ENCODE data around the gene KRT86.

The KRT86 gene

GRCh38 chr12:52274521-52275120, at the start of gene KRT86:
KRT86 (plus strand) TSS chr12:52274645; CDS start chr12:52301917, 27,272 bp downstream.
- peaks cover 50% of the 10 kb centered on the region for H3K27me3 Mint-ChIP-seq
- no peaks in the 10 kb centered on the region for H3K9me3 Mint-ChIP-seq
- no peak within 1 kb of the TSS for H3K4me3 Mint-ChIP-seq
- no peak within 1 kb of the TSS for H3K27ac Mint-ChIP-seq
- no peaks in the 10 kb centered on the region for H3K36me3 Mint-ChIP-seq (ENCODE audit: low read depth)
- H3K4me1 Mint-ChIP-seq (ENCODE audit: low read depth), result peaks cover 6% of the 10 kb centered on the region

GRCh38 chr12:52225752-52226151, 48.7 kb upstream of the KRT86 start:
- H3K27me3 Mint-ChIP-seq, result peaks cover 61% of the 10 kb centered on the region
- H3K9me3 Mint-ChIP-seq, result no peaks in the 10 kb centered on the region
- peaks cover 22% of the 10 kb centered on the region for H3K4me1 Mint-ChIP-seq (ENCODE audit: low read depth)
- H3K27ac Mint-ChIP-seq, result no peak overlapping the region
- no peak overlapping the region for H3K4me3 Mint-ChIP-seq
- H3K36me3 Mint-ChIP-seq (ENCODE audit: low read depth), result no peaks in the 10 kb centered on the region

- Mint-ChIP-seq H3K9me3 (no peaks in the 10 kb centered on the region), H3K27me3 (peaks cover 59% of the 10 kb centered on the region), H3K27ac (no peak overlapping the region), H3K36me3 (ENCODE audit: low read depth) (no peaks in the 10 kb centered on the region), H3K4me3 (no peak overlapping the region), H3K4me1 (ENCODE audit: low read depth) (peaks cover 16% of the 10 kb centered on the region)
These were observed 48.0 kb upstream of the KRT86 start for GRCh38 chr12:52226446-52226845.

- H3K4me3 Mint-ChIP-seq, result no peak overlapping the region
- H3K9me3 Mint-ChIP-seq, result no peaks in the 10 kb centered on the region
- H3K4me1 Mint-ChIP-seq (ENCODE audit: low read depth), result peaks cover 5% of the 10 kb centered on the region
- H3K27me3 Mint-ChIP-seq, result peaks cover 72% of the 10 kb centered on the region
- no peak overlapping the region for H3K27ac Mint-ChIP-seq
- H3K36me3 Mint-ChIP-seq (ENCODE audit: low read depth), result no peaks in the 10 kb centered on the region
These were observed 46.8 kb upstream of the KRT86 start for GRCh38 chr12:52227606-52228166.

GRCh38 chr12:52228366-52228765, 46.1 kb upstream of the KRT86 start:
- no peak overlapping the region for H3K4me3 Mint-ChIP-seq
- H3K27me3 Mint-ChIP-seq, result peaks cover 72% of the 10 kb centered on the region
- H3K27ac Mint-ChIP-seq, result no peak overlapping the region
- peaks cover 5% of the 10 kb centered on the region for H3K4me1 Mint-ChIP-seq (ENCODE audit: low read depth)
- H3K36me3 Mint-ChIP-seq (ENCODE audit: low read depth), result no peaks in the 10 kb centered on the region
- H3K9me3 Mint-ChIP-seq, result no peaks in the 10 kb centered on the region

- Mint-ChIP-seq H3K4me3 (no peak overlapping the region), H3K4me1 (ENCODE audit: low read depth) (peaks cover 2% of the 10 kb centered on the region), H3K27me3 (peaks cover 71% of the 10 kb centered on the region), H3K27ac (no peak overlapping the region), H3K9me3 (no peaks in the 10 kb centered on the region), H3K36me3 (ENCODE audit: low read depth) (no peaks in the 10 kb centered on the region)
These were observed 45.5 kb upstream of the KRT86 start for GRCh38 chr12:52228931-52229330.

GRCh38 chr12:52229836-52230343, 44.6 kb upstream of the KRT86 start:
- no peak overlapping the region for H3K4me3 Mint-ChIP-seq
- H3K27me3 Mint-ChIP-seq, result peaks cover 68% of the 10 kb centered on the region
- H3K27ac Mint-ChIP-seq, result no peak overlapping the region
- no peaks in the 10 kb centered on the region for H3K4me1 Mint-ChIP-seq (ENCODE audit: low read depth)
- H3K9me3 Mint-ChIP-seq, result no peaks in the 10 kb centered on the region
- H3K36me3 Mint-ChIP-seq (ENCODE audit: low read depth), result no peaks in the 10 kb centered on the region

- no peaks in the 10 kb centered on the region for H3K36me3 Mint-ChIP-seq (ENCODE audit: low read depth)
- H3K27ac Mint-ChIP-seq, result no peak overlapping the region
These were observed 43.8 kb upstream of the KRT86 start for GRCh38 chr12:52230364-52231281.

GRCh38 chr12:52231305-52232202, 42.9 kb upstream of the KRT86 start:
- Mint-ChIP-seq H3K4me1 (ENCODE audit: low read depth) (no peaks in the 10 kb centered on the region), H3K36me3 (ENCODE audit: low read depth) (no peaks in the 10 kb centered on the region), H3K27me3 (peaks cover 57% of the 10 kb centered on the region), H3K27ac (no peak overlapping the region), H3K4me3 (no peak overlapping the region), H3K9me3 (no peaks in the 10 kb centered on the region)

More at GRCh38 chr12:52230364-52231281, 43.8 kb upstream of the KRT86 start:
- Mint-ChIP-seq H3K27me3 (peaks cover 64% of the 10 kb centered on the region), H3K9me3 (no peaks in the 10 kb centered on the region), H3K4me1 (ENCODE audit: low read depth) (no peaks in the 10 kb centered on the region), H3K4me3 (no peak overlapping the region)

GRCh38 chr12:52232203-52232673, 42.2 kb upstream of the KRT86 start:
- no peaks in the 10 kb centered on the region for H3K9me3 Mint-ChIP-seq
- peaks cover 51% of the 10 kb centered on the region for H3K27me3 Mint-ChIP-seq
- H3K36me3 Mint-ChIP-seq (ENCODE audit: low read depth), result no peaks in the 10 kb centered on the region
- H3K4me3 Mint-ChIP-seq, result no peak overlapping the region
- no peaks in the 10 kb centered on the region for H3K4me1 Mint-ChIP-seq (ENCODE audit: low read depth)
- no peak overlapping the region for H3K27ac Mint-ChIP-seq

GRCh38 chr12:52232674-52233461, 41.6 kb upstream of the KRT86 start, which contains the start of gene KRT7:
KRT7 (plus strand) TSS chr12:52233243; CDS start chr12:52233297, 54 bp downstream.
- H3K36me3 Mint-ChIP-seq (ENCODE audit: low read depth), result no peaks in the 10 kb centered on the region
- H3K27me3 Mint-ChIP-seq, result peaks cover 48% of the 10 kb centered on the region
- H3K4me1 Mint-ChIP-seq (ENCODE audit: low read depth), result no peaks in the 10 kb centered on the region
- no peak within 1 kb of the TSS for H3K4me3 Mint-ChIP-seq
- no peaks in the 10 kb centered on the region for H3K9me3 Mint-ChIP-seq
- H3K27ac Mint-ChIP-seq, result no peak within 1 kb of the TSS

GRCh38 chr12:52233462-52234207, 40.8 kb upstream of the KRT86 start:
- H3K27me3 Mint-ChIP-seq, result peaks cover 48% of the 10 kb centered on the region
- H3K36me3 Mint-ChIP-seq (ENCODE audit: low read depth), result no peaks in the 10 kb centered on the region
- no peak overlapping the region for H3K4me3 Mint-ChIP-seq
- no peaks in the 10 kb centered on the region for H3K9me3 Mint-ChIP-seq
- H3K4me1 Mint-ChIP-seq (ENCODE audit: low read depth), result no peaks in the 10 kb centered on the region
- H3K27ac Mint-ChIP-seq, result no peak overlapping the region

- Mint-ChIP-seq H3K27ac (no peak overlapping the region), H3K9me3 (no peaks in the 10 kb centered on the region), H3K4me1 (ENCODE audit: low read depth) (no peaks in the 10 kb centered on the region), H3K27me3 (peaks cover 46% of the 10 kb centered on the region), H3K4me3 (no peak overlapping the region), H3K36me3 (ENCODE audit: low read depth) (no peaks in the 10 kb centered on the region)
These were observed 40.1 kb upstream of the KRT86 start for GRCh38 chr12:52234223-52234810.
